ENCODE data around the gene MRGPRF.

The MRGPRF gene, protein sequence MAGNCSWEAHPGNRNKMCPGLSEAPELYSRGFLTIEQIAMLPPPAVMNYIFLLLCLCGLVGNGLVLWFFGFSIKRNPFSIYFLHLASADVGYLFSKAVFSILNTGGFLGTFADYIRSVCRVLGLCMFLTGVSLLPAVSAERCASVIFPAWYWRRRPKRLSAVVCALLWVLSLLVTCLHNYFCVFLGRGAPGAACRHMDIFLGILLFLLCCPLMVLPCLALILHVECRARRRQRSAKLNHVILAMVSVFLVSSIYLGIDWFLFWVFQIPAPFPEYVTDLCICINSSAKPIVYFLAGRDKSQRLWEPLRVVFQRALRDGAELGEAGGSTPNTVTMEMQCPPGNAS

DNA sequence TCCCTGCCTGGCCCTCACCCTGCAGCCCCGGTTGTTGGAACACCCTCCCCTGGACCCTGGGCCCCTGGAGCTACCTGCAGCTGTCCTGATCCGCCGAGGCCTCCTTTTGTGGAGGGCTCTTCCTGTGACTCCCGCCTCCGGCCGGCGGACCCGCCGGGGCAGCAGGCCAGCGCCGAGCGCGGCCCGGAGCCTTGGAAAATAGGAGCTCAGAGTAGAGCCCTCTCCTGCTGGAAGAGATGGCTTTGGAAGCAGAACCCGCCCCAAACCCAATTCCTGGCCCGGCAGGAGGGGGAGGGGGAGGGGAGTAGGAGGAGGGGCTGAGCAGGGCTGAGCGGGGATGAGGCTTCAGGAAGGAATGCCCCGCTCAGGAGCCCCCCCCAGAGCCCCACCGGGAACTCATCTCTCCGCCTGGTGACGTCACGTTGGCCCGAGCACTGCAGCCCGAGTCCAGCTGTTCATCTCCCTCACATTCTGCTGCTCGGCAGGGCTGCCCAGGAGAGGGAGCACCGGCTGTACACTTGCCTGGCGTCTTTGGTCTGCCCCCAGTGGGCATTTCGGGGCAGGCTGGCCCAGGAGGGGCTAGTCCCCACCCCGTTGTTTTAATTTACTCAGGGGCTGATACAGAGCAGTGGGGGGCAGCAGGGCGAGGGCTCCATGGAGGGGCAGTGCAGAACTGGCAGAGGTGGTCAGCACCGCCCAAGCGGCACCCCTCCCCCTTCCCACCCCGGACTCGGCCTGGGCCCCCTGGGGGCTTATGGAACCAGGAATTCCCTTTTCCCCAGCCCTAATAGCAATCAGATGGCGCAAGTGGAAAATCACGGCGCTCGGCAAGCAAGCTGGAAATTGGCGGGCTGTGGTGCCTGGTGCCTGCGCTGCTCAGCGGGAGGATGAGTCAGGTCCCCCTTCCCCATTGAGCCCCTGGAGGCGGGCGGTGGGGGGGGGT lies at the start of gene MRGPRF:
MRGPRF (minus strand) TSS at position 238 of the 943 bp plus-strand sequence. CDS start 3,345 bp downstream, outside the sequence.
- no peak for DNase-seq

DNA sequence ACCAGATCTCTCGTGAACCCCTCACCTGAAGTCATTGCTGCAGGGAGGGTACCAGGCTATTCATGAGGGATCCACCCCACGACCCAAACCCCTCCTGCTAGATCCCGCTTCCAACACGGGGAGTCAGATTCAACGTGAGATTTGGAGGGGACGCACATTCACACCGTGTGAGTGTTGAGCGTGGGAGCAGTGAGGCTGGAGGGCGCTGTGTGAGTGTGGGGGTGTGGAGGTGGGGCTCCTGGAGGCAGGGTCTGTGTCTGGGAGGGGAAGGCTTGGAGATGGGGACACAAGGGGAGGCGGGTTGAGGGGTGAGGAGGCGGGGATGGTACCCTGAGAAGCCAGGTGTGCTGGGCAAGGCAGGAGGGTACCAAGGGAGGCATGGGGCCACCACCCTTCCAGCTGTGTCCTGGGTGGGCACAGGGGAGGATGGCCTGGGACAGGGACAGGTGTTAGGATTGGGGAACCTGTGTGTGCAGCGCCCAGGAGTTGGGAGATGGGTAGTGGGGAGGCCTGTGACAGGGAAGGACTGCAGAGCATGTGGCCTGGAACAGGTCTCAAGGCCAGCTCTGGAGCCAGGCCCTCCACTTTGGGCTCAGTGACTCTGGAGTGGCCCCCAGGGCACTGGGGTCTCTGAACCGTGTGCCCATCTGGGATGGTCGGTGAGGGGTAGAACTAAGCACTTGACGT lies 49.3 kb upstream of the MRGPRF start:
- DNase-seq: no peak

DNA sequence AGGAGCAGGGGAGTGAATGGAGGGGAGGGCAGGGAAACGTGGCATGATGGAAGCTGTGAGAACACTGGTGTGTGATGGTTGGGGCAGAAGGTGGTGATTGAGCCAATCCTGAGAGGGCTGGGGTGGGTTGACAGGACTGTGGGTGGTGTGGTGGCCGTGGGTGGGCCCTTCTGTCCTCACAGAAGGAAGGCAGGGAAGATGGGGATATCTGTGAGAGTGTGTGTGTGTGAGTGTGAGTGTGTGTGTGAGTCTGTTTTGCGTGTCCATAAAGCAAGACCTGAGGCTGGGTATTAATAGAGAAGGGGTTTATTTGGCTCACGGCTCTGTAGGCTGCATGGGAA lies 48.6 kb upstream of the MRGPRF start:
- DNase-seq: no peak

DNA sequence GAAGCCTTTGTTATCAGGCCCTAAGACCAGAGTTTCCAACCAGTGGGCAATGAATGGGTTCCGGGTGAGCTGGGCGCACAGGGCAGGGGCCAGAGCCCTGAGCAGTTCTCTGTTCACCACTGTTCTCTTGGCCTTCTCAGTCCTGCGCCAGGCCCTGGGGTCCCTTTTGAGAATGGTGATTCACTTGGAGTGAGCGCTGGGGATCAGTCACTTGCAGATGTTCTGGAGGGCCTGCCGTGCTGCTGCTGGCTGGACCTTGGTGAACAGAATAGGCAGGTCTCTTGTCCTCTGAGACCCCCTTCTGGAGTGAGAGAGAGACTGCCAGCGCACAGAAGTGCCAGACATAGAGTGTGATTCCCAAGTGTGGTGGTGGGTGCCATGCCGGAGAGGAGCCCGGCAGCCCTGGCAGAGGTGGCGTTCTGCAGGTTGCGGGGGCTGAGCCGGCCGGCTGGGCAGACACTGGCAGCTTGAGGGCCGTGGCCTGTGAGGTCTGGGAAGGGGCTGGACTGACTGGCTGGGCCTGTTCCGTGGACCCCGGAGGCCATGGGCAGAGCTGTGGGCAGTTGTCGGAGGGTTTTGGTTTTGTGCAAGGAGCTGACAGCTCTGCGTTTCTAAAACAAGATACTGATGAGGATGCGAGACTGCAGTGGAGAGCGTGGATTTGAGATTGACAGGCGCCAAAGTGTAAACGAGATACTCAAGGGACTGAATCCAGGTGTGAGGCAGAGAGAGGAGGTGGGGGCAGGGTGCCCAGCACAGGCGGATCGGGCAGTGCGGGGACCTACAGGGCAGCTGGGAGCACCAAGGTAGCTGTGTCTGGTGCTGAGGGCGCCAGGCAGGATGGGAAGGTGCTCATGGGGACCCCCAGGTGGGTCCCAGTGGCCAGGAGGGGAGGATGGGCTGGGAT lies 48.0 kb upstream of the MRGPRF start:
- no peak for DNase-seq

DNA sequence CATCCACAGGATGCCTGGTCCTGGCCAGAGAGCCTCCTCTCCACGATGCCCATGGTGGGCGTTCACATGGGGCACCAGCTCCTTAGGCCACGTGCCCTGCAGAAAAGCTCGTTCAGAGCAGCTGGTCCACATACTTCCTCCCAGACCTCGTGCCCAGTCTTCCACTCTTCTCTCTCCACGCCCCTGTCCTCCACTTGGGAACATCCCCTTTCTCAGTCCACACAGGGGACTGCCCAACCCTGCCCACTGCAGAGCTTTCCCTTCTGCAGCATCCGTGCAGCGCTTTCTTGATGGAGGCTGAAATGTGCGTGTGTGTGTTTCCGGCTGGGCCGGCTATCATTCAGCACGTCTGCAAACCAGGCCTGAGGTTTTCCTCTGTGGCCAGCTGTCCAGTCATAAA lies 46.9 kb upstream of the MRGPRF start:
- DNase-seq: no peak

DNA sequence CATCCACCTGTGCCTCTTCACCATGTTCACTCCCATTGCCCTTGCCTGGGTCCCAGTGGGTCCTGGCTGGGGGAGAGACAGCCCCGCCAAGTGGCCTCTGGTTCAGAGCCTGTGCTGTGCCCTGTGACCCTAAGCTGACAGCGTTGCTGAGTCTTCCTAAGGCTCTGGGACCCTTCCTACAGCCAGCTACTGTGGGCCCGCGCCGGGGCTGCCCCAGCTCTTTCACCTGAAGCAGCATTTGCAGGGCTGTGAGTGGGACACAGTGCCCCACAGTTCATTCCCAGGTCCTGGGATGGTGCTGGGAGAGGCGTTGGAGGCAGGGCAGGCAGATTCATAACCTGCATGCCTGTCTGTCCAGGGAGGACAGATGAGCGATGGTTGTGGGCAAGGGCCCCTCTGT lies 46.4 kb upstream of the MRGPRF start:
- no peak for DNase-seq

DNA sequence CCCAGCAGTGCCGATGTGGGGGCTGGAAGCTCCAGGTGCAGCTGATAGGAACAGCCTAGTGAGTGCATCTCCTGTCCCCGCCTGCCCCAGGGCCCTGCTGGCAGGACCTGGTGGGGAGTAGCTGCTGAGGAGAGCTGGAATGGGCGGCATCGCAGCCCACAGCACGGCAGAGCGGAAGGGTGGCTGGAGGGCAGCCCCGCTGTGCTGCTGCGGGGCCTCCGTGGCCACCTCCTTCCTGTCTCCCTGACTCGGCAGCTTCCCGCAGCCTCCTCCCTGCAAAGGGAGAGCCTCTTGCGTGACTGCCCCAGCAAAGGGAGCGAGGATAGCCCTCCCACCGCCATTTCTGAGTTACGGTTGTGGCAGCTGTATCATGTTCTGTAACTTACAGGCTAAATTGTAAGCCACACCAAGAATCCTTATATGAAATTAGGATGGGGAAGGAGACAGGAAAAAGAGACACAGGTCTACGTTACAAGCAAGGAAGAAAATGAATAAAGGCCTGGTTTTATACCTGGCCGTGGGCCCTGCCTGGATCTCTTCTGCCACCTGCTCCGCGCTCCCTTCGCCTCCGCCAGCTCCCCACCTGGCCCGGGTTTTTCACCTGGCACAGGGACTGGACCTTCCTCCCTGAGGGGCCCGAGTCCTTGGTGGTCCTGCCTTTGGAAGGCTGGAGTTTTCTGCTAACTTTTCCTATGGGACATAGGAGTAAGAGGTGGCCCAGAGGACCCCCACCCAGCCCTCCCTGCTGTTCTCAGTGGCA lies 45.6 kb upstream of the MRGPRF start:
- no peak for DNase-seq

DNA sequence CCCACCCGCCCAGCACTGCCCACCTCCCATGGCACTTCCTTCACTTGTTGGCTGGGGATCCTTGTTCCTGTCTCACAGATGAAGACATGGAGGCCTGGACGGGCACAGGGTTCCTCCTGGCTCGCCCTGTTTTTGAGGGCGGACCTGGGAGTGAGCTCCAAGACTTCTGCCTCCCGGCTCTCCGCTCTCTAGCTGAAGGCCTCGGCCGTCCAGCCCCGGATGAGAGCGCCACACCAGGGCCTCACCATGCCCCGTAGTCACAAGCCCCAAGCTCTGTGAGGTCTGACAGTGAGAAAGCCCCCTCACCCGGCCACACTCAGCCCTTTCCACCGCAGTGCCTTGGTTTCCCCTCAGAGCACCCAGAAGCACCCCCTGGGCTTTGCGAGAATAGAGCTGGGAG lies 44.8 kb upstream of the MRGPRF start:
- DNase-seq: no peak

DNA sequence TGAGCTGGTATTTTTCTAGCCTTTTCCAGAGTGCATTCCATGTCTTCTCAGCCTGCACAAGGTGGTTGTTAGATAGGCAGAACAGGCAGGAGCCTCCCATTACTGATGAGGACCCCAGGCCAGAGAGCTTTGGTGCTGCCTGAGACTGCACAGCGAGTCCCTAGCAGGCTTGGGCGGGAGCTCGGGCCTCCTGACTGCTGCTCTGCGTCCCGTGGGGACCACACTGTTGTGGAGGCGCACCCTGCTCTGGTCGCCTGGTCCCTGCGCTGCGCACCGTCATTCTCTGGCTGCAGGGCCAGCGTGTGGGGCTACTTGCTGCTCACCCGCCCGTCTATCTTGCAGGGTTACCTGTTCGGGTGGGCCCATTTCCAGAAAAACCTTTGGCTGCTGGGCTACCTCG lies 44.2 kb upstream of the MRGPRF start:
- no peak for DNase-seq

DNA sequence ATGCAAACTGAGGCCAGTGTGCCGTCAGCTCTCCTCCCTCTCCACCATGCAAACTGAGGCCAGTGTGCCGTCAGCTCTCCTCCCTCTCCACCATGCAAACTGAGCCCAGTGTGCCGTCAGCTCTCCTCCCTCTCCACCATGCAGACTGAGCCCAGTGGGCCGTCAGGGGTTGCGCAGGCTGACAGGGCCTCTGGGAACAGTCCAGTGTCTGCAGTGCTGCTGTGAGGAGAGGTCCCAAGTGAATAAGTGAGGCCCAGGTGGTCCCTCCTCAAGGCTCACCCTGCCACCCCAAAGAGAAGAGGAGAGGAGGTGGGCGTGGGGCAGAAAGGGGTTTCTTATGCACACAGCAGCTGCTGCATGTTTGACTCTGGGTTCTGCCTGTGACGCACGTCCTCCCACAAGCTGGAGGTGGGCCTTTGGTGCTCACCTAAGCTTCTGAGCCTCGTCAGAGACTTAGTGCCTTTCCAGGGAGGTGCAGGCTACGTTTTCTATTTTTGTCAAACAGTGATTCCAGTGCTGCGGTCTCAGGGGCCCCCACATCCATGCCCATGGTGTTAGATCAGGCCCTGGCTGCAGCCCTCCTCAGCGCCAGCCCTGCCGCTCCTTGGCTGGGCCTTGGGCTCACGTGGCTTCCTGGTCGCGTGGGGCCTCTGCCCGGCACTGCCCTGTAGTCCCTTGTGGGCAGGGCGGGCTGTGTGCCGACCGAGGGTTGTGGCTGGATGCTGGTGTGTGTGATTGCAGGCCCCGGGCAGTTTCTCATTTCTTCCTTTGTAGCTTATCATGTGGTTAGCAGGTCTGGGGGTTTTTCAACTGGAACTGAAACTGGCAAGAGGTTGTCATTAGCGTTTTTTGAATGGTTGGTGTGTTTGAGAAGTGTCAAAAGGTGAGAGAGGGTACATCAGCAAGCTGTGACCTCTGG lies 42.8 kb upstream of the MRGPRF start:
- peak in 1 of 2 donors; percentile 9 for DNase-seq

DNA sequence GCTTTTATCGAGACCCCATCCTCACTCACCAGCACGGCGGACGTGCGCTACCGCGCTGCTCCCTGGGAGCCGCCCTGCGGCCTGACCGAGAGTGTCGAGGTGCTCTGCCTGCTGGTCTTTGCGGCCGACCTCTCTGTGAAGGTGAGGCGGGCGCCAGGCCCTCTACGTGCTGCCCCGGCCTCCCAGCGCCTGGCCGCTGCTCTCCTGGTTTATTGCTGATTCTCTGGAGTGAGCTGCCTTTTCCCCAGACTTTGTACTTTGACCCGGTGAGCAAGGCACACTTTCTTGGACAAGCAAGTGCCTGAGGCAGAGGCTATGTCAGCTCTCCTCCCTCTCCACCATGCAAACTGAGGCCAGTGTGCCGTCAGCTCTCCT lies 42.2 kb upstream of the MRGPRF start:
- no peak for DNase-seq

DNA sequence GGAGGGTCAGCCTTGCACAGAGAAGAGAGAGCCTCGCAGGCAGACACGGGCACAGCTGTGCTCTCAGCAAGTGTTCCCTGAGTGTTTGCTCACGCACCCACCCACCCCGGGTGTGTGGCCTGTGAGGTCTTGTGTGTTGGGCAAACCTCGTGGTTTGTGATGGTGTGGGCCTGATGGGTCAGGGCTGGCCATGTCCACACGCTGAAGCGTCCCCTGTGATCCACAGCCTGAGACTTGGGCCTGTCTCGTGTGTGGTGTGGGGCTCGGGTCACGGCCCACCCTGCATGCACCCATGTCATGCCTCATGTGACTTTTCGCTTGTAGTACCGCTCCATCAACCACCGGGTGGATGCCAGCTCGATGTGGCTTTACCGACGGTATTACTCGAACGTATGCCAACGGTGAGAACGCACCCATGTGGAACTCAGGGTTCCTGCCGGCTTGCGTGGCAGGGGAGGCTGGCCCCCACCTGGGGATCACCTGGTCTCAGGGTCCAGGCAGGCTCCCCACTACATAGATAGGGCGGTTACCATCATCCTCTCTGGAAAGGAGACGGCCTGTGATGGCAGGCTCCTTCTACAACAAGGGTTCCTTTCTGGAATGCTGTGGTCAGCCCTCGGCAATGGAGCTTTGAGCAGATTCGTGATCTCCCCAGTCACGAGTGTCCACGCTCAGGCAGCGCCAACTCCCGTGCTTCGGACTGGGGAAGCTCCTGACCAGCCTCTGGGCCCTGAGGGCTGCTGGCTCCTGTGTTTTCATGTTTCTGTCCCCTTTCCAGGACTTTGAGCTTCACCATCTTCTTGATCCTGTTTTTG lies 41.6 kb upstream of the MRGPRF start:
- no peak for DNase-seq

DNA sequence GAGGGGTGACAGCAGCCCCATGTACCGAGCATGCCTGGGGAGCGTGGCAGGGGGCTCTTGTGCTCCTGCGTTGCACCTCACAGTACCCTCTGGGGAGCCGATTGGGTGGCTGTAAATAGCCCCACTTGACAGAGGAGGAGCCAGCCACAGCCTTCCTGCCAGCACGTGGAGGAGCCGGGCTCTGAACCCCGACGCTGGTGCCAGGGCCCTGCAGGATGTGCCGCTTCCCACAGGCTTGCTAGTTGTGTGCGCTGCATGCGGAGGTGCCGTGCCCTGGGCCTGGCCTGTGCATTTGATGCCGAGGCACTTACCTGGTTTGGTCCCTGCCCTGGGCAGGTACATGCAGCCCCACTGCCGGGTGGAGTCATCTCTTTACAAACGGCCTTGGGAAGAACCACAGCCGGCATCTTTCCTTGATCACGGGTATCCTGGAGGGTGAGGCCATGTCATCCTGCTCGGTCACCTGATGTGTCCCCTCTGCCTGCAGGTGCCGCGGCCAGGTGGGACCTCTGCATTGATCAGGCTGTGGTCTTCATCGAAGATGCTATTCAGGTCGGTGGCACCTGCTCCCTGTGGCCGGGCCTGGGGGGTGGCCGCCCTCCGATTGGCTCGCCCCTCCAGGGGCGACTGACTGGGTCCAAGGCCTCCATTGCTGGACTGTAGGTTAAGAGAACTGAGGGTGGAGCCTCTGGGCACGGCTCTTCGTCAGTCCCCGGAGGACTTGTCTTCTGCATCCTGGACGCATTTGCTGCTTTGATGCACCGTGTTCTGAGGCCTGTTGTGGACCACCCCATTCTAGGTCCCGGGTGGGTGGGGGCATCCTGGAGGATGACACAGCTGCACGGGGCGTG lies 40.7 kb upstream of the MRGPRF start:
- DNase-seq: no peak

DNA sequence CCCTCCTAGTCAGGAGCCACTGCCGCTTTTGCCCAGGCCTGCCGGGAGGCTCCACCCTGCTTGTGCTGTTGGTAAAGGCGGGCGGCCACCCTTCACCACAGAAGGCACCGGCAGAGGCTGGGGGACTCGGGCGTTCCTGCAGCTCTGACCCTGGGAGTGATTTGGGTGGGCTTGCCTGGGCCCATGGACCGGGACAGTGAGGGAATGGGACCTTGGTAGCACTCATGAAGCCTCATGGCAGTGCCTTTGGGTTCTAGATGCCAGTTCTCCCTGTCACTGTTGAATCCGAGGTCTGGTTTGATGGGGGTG lies 40.1 kb upstream of the MRGPRF start:
- DNase-seq: no peak

DNA sequence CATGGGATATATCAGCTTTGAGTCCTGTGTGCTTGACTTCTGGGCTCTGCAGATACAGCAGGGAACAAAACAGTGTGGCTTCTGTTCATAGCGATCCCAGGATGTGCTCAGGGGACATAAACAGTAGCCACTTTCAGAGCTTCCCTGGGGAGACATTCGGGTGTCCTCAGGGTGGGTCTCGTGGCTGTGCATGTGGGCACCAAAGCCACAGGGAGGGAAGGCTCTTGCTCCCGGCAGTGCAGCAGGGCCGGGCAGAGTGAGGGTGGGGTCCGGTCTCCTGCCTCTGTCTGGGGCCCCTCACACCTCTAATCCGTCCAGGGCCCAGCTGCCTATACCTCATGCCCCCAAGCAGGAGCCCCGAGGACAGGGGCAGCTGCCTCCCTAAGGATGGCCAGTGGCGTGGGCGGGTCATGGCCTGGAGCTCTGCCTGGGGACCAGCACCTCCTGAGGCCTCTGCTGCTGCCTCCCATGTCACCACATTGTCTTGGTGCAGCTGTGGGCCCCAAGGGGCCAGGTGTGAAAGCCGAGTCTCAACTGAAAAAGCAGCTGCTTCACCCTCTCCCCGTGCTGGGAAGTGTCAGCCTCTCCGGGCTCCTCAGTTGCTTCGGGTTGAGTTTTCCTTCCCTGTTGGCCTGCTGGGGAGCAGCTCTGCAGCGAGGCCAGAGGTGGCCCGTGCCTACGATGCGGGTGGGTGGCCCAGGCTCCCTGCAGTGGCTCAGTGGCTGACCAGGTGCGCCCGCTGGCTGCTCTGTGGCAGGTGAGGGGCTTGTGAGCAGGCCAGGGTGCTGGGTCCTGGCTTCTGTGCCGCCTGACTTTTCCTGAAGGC lies 39.5 kb upstream of the MRGPRF start:
- DNase-seq: no peak

DNA sequence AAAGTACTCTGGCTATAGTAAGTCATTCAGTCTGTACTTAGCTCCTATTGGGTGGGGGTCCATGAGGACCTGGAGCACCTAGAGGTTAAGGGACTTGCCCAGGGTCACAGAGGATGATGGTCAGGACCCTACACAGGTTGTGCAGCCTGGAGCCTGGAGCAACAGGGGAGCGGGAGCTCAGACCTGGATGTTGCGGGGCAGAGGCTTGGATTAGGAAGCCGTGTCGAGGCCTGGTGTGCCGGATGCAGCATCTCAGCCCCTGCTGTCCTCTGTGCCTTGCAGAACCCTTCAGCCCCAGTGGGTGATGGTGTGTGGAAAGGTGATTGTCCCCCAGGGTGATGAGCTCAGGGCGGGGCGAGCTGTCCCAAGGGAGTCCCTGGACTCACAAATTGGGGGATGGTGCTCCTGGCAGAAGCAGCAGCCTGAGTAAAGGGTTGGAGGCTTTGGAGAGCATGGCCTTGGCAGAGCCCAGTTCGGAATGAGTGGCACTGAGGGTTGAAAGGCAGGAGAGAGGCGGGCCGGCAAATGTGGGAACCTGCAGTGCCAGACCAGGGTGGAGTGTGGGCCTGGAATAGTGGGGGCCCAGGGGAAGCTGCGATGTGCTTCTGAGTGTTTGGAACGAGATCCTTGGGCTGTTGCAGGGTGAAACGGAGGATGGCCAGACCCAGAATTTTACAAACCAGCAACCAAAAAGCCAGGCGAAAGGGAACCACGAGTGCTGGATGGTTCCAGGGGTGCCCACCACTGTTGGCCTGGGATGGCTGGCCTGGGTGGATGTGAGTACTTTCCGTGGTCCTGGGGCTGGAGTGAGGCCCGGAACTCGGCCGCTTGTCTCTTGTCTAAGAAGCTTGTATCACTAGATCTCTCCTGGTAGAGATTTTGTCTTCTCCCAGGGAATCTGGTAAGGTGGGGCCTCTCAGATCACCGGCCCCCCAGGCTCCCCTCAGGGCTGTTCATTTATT lies 38.6 kb upstream of the MRGPRF start:
- DNase-seq: no peak
